Fibroblast of the conjunctiva (primary cell): ENCODE data around the gene PCMTD2.
"Not testable (repeated sequence)": the region's sequence is repeated elsewhere in the genome, so short reads cannot be mapped to it uniquely, and the experiment has no call there.

Experiments
- DNase-seq: peaks from one replicate; pipeline ENCODE4 v3.0.0-alpha.2; 2010; ENCODE audit warnings: low read depth

Gene PCMTD2

GRCh38 chr20:64224351-64225170 is 31.0 kb upstream of the PCMTD2 start:
- DNase-seq = peak; percentile 24

GRCh38 chr20:64225171-64225595 is 30.4 kb upstream of the PCMTD2 start:
- DNase-seq = no peak

GRCh38 chr20:64225828-64226598 is 29.5 kb upstream of the PCMTD2 start:
- no peak for DNase-seq

- DNase-seq = no peak
Observed at GRCh38 chr20:64226686-64227580, 28.6 kb upstream of the PCMTD2 start.

GRCh38 chr20:64228086-64228653 is 27.4 kb upstream of the PCMTD2 start:
- DNase-seq = no peak

GRCh38 chr20:64228751-64229506 is 26.6 kb upstream of the PCMTD2 start:
- DNase-seq = no peak

GRCh38 chr20:64229507-64230061 is 26.0 kb upstream of the PCMTD2 start:
- DNase-seq = no peak

GRCh38 chr20:64230461-64231145 is 24.9 kb upstream of the PCMTD2 start:
- no peak for DNase-seq

GRCh38 chr20:64231621-64232550 is 23.7 kb upstream of the PCMTD2 start:
- DNase-seq = no peak

- DNase-seq = no peak
Observed at GRCh38 chr20:64232794-64233193, 22.8 kb upstream of the PCMTD2 start.

GRCh38 chr20:64233725-64234124 is 21.8 kb upstream of the PCMTD2 start:
- no peak for DNase-seq

- DNase-seq = no peak
Observed at GRCh38 chr20:64234291-64234791, 21.2 kb upstream of the PCMTD2 start.

GRCh38 chr20:64234921-64235565 is 20.5 kb upstream of the PCMTD2 start:
- not testable (repeated sequence) for DNase-seq

GRCh38 chr20:64236137-64237088 is 19.1 kb upstream of the PCMTD2 start:
- no peak for DNase-seq

GRCh38 chr20:64237316-64237715 is 18.2 kb upstream of the PCMTD2 start:
- no peak for DNase-seq

- no peak for DNase-seq
Observed at GRCh38 chr20:64238115-64238825, 17.3 kb upstream of the PCMTD2 start.
